Measurements from ENCODE around the gene CCDC110. TPM values are rescaled to one million over a fixed set of nuclear protein-coding genes. Genes with fewer than 3 reads are reported as not detected.
"Not testable (repeated sequence)": the region's sequence is repeated elsewhere in the genome, so short reads cannot be mapped to it uniquely, and the experiment has no call there.

CCDC110 gene
- total RNA-seq: 0.13 and 0.25 TPM in 2 replicates

DNA sequence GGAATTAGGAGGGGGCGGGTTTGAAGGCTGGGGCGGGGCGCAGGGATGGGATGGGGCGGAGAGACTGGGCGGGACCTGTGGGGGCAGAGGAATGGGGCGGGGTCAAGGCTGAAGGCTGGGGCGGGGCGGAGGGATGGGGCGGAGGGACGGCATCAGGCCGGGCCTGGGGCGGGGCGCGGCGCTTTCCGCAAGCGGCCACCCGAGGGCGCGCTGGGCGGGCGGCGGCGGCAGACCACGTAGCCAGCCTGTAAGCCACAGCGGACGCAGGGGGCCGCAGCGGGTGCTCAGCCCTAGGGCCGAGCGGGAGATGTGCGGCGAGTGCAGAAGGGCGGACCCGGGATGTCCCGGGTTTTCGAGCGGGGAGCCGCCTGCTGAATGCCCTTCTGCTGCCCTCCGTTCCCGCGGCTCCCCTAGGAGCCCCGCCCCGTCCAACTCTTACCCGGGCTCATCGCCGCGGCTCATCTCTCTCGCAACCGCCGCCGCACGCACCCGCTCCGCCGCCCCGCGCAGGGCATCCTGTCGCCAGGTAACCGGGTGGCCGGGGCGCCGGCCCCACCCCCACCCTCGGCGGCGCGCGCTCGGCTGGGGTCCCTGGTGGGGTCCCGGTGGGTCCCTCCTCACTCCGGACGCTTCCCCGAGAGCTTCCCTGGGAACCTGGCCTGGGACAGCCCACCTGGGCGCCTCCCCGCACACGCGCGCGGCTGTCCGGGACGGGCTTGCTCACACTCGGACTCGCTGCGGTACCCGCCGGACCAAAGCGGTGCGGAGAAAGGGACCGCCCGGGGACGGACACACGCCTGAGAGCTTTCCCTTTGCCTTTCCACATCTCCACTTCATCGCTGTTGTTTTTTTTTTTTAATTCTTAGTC, at the start of gene CCDC110:
Gene CCDC110, minus strand, starts transcription at position 499 of the 868 bp plus-strand sequence. Its CDS starts 50 bp downstream, at position 449.
- peak; percentile 86 to 97 for DNase-seq (ENCODE audit: low read depth in 2 of 2)

DNA sequence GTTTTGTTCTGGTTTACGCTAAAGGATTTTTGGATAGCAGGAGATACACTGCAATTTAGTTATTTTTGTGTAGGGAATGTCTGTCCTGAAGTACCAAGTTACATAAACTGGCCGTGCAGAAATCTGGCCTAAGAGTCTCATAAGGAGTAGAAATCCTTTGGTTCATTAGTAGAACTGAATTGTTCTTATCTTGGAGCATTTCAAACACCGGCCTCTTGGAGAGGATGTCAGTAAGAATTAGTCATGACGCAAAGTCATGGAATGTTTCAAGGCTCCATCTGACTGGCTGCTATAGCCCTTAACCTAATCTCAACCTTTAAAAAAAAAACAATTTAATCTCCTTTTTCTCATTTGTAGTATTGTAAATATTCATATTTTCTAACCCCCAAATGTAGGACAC, 48.6 kb upstream of the CCDC110 start:
- peak in 1 of 2 donors; percentile 43 for DNase-seq (ENCODE audit: low read depth in 2 of 2)

DNA sequence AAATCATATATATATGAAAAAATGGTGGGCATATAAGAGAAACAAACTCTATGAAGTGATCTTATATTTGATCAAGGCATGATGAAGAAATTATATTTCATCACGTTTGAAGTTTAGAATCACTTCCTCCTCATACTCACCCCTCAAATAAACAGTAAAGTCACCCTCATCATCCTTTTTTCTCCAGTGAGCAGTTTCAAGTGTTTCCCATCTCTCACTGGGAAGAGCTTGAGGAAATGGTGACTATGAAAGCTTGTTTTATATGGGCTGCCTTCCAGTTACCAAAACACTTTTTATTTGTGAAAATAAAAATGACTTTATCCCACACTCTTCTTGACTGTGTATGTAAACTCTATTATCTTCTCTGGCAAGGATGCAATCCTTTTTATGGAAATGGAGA, 47.0 kb upstream of the CCDC110 start:
- peak in 1 of 2 donors; percentile 28 for DNase-seq (ENCODE audit: low read depth in 2 of 2)

DNA sequence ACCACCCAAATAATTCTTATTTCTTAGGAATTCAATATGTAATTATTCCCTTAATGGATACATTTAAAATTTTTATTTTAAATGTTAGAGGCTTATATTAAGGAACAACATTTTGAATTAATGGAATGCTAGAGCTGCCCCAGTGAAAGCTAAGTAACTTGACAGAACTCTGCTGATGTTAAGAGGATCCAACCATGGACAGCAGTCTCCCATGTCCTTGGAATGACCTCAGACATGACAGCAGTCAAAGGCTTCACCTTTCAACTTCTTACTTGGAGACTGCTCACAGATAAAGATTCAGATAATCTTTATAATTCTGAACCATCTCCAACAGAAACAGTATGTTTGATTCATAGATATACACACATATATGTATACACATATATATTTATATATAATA, 46.5 kb upstream of the CCDC110 start:
- no peak for DNase-seq (ENCODE audit: low read depth in 2 of 2)

DNA sequence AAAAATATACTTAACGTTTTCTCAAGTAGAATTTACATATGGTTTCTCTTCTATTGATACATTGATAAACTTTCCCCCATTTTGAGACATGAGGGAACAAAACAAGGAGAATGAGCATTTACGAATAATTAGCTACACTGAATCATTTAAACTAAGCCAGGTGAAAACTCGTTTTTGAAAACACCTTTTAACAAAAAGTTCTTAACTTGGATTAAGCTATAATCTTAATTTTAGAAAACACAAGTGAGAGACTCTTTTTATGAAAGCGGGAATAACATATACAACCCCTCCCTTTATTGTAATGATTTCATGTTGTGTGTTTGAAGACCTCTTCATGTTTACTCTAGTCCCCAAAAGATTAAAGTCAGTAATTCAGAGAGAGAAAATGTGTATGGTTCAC, 43.7 kb upstream of the CCDC110 start:
- DNase-seq (ENCODE audit: low read depth in 2 of 2): no peak

DNA sequence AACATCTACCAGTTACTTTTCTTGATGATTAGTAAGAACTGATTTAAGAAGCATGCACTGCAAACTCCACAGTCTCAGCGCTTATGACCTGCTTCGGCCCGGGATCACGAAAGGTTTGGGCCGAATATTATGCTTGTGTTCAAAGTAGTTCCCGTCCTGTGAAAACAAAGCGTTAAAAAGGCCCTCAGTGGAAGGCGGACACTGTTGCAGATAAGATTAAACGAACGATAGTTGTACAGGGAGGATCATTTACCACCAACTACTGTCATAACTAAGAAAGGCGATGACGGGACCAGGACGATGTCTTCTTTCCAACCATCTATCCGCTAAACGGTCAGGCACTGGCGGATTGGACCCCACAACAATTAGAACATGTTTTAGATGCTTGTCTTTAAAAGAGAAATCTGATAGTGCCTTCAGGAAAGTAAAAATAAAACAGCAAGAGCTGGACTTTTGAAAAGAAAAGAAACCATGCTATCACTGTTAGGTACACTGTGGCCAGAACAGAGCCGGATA, 42.7 kb upstream of the CCDC110 start:
- no peak for DNase-seq (ENCODE audit: low read depth in 2 of 2)

DNA sequence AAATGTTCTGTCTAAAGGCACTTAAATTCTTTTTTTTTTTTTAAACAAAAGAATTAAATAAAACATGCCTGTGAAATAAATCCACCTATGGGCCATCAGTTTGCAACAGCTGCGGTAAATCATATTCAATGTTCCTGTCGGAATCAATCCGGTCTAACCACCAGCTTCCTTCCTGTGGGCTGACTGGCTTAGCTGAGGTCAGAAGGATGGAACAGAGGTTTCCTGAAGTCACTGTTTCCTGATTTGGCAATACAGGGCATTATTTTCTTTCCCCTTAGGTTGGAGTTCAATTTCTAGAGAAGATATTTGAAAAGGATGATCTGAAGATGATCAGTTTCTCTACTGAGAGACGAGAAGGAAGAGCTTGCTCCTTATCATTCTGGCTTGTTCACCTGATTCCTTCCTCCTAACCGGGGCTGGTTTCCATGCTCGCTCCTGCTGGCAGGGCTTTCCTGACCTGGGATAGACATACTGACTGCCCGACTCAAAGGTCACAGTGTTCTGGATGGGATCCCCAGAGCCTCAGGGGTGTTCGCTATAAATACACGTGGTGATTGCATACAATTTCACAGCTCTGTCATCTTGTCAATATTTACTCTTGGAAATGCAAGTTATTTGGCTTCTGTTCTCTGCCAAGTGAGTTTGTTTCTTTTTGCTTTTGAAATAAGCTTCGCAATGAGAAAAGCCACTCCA, 42.1 kb upstream of the CCDC110 start:
- peak; percentile 94 to 99 for DNase-seq (ENCODE audit: low read depth in 2 of 2)

DNA sequence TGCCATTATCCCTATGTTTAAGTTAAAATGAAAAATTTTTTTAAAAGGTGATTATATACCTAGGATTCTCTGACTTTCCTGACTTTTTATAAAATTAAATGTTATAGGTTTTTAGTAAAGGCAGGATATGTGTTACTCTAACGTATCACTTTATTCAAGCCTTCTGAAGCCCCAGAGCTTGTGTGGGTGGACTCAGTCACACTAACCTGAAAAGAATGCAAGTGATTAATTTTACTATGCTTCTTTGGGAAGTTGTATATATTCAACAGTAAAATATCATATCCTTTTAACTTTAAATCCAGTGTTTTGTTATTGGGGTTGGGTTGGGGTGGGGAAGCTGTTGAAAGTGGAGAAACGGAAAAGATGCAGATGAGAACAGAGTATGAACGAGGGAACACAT, 41.0 kb upstream of the CCDC110 start:
- peak in 1 of 2 donors; percentile 26 for DNase-seq (ENCODE audit: low read depth in 2 of 2)

DNA sequence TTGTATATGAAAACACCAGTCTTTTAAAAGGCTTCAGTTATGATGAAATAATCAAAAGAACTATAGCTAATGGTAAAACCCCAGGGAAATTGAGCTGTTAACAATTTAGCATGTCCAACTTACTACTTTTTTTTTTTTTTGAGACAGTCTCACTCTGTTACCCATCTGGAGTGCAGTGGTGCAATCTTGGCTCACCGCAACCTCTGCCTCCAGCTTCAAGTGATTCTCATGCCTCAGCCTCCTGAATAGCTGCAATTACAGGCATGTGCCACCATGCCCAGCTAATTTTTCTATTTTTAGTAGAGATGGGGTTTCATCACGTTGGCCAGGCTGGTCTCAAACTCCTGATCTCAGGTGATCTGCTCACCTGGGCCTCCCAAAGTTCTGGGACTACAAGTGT, 39.7 kb upstream of the CCDC110 start:
- not testable (repeated sequence) for DNase-seq (ENCODE audit: low read depth in 2 of 2)

DNA sequence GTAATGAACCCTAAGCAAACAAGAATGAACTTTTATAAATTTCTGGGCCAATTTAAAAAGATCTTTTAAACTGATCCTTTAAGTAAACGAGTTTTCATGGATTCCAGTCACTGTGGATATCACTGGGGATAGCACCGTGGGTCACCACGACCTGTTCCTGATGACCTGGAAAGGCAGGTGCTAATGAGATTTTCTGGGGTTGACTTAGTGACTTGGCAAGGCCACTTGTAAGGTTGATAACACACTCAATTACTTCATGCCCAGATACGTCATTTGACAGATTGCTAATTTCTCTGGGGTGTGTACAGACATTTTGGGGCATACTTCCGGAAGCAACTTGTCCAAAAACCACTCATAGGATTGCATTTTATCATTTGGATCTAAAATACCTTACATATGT, 39.3 kb upstream of the CCDC110 start:
- DNase-seq (ENCODE audit: low read depth in 2 of 2): no peak

DNA sequence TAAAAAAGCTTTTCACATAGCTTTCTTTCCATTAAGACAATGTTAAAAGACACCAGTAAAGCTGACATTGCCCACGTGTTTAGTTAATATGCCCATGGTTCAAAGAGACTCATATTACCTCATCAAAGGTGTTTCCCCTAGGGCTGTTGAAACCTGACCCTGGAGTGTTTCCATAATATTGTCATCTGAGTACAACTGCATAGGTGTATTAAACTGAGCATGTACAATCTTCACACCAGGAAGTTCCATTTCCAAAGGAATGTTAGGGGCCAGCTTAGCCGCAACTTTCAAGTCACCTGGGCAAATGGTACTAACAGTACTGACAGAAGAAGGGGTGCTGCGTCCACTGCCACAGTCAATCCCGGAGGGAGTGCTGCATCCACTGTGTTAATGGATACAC, 36.6 kb upstream of the CCDC110 start:
- no peak for DNase-seq (ENCODE audit: low read depth in 2 of 2)

DNA sequence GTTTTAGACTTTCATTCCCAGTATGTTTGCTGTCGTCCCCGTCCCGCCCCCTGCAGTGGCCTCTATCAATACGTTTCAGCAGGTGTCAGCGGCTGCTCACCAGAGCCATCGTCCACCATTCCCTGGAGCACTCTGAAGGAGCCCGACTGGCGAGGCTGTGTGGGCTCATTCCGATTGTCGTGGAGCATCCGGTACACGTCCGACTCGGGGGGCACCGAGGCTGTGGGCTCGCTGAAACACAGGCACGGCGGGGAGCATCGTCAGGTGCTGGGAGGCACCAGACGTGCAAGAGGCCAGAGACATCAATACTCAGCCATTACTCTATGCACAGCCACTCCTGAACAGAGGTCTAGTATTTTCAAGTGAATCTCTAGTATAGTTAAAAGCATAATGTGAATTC, 34.9 kb upstream of the CCDC110 start:
- DNase-seq (ENCODE audit: low read depth in 2 of 2): no peak

DNA sequence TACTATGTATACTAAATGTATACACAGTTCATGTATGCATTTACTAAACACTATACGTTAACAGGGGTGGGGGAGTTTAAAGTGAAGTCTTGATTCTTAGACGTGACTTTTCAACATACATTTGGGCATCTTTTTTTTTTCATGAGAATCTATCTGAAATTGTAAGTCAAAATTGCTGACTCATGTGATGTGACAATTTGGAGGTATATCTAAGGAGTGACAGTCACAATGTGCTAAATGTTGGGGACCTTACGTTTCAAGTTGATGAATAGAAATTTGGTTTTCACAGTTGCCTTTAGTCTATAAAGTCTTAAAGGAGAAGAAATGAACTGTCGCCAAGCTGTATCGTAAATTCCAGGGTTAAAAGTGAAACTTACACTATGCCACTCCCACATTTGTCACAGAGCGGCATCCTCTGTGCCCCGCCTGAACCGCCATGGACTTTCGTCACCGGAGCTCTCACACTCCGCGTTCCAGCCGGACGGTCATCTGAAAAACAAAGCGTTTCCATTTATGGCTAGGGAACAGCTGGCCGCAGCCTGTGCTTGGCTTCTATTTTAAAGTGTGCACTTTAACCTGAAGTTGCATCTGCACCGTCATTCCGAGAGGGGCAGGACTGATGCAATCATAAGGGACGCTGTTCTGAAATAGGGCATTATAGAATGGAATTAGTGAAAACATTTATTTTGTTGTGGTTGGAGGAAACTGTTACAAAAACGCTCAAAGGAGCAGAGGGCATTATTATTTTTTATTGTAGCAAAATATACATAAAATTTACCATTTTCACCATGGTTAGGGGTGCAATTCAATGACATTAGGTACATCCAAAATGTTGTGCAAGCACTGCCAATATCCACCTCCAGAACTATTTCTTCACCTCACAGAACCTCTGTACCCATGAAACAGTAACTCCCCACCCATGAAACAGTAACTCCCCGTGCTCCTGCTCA, 32.8 kb upstream of the CCDC110 start:
- peak; percentile 68 to 88 for DNase-seq (ENCODE audit: low read depth in 2 of 2)

DNA sequence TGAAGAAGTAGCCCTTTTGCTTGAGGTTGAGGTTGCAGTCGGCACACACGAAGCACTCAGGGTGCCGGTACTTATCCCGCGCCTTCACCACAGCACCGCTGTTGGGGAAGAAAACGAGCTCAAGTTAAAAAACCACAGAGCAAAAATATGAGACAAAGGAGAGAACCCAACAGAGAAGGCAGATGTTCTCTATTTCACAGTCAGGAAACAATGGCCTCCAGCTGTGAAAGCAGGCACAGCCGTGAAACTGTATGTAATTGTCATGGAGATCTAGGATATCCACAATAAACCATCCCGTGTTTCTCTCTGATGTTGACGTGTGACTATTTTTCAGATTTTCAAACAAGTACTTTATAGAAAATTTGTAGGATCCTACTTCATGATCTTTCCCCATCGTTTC, 30.9 kb upstream of the CCDC110 start:
- no peak for DNase-seq (ENCODE audit: low read depth in 2 of 2)

DNA sequence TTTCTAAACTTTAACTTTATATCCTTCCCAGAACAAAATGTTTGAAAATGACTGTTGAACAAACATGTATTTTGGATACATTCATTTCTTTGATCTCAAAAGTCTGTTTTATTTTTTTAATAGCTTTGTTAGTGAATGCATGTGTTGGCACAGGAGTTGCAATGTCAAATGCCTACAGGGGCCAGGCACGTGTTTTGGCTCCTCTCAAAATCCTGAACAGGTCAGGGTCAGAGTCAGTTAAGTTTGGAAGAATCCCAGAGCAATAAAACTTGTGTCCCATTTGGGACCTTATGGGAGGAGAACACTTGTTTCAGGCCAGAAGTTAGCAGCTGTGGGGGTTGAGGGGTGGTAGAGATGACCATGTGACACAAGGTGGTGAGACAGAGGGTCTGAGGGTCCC, 29.0 kb upstream of the CCDC110 start:
- no peak for DNase-seq (ENCODE audit: low read depth in 2 of 2)

DNA sequence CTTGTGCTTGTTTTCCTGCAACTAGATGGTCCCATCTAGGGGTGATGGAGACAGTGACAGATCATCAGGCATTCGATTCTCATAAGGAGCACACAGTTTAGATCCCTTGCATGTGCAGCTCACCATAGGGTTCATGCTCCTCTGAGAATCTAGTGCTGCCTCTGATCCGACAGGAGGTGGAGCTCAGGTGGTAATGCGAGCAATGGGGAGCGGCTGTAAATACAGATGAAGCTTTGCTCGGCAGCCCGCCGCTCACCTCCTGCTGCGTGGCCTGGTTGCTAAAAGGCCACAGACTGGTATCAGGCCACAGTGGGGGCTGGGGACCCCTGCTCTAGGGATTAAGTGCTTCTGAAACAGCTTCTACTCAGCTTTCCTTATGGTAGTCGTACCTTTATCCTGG, 28.5 kb upstream of the CCDC110 start:
- no peak for DNase-seq (ENCODE audit: low read depth in 2 of 2)

DNA sequence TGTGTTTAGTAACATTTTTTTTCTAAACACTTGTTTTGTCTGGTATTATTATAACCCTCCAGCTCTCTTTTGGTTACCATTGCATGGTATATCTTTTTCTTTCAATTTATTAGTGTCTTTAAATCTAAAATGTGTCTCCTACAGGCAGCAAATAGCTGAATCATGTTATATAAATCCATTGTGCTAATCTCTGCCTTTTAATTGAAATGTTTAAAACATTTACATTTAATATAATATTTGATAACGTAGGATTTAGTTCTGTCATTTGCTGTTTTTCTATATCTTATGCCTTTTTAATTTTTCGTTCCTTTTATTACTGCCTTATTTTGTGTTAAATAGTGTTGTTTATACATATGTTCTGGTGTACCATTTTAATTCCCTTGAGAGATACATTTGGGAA, 17.1 kb upstream of the CCDC110 start:
- no peak for DNase-seq (ENCODE audit: low read depth in 2 of 2)

DNA sequence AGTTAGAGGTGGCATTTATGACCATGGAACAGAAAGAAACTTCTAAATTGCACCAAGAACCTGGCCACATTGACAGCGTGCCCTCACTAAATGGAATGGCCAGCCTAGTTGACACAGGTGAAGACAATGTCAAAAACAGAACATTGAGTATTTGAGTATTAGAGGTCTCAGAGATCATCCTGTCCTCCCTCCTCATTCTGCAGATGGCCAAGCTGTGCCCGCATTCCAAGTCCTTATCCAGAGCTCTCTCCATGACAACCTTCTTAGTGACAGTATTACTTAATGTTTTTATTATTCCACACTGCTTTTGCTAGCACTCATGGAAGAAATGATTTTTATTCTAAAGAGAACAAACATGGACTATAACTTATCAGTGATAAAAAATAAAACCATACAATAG, 9.9 kb upstream of the CCDC110 start:
- DNase-seq (ENCODE audit: low read depth in 2 of 2): no peak

DNA sequence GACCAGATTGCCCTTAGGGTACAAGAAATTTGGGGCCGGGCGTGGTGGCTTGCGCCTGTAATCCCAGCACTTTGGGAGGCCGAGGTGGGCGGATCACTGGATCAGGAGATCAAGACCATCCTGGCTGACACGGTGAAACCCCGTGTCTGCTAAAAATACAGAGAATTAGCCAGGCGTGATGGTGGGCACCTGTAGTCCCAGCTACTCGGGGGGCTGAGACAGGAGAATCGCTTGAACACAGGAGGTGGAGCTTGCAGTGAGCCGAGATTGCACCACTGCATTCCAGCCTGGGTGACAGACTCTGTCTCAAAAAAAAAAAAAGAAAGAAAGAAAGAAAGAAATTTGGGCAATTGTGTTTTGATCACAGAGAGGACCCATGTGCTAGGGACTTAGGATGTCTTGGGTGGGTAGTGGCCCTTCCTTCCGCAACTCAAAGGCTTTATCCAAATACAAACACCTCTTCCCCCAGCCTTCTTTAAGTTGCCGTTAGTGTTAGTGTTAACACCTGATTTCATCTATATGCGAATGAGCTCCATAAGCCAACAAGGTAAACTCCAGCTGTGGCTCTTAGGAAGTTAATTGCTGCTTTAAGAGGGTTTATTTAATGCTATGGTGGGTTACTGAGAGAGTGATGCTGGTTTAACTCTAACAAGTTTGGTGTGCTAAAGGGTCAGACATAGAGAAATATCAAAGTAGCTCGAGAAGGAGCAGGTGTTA, 8.6 kb upstream of the CCDC110 start:
- no peak for DNase-seq (ENCODE audit: low read depth in 2 of 2)

DNA sequence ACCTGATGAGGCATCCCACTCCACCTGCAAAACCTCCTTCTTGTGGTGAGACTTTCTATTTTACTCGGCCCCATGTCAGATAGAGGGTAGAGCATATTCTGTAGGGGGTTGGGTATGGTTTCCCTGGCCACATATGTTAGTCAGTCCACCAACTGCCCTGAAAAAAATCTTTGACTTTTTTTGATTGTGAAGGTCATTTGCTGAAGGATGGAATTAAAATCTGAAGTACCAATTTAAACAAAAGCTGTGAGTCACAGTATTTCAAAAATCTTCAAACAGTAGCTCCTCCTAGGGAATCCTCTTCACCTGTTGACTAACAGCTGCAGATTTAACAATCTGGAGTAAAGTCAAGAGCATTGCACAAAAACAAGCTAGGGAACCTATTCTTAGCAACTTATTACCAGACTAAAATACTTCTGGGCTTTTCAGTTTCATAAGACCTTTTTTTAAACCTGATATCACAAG, 8.0 kb upstream of the CCDC110 start:
- no peak for DNase-seq (ENCODE audit: low read depth in 2 of 2)

DNA sequence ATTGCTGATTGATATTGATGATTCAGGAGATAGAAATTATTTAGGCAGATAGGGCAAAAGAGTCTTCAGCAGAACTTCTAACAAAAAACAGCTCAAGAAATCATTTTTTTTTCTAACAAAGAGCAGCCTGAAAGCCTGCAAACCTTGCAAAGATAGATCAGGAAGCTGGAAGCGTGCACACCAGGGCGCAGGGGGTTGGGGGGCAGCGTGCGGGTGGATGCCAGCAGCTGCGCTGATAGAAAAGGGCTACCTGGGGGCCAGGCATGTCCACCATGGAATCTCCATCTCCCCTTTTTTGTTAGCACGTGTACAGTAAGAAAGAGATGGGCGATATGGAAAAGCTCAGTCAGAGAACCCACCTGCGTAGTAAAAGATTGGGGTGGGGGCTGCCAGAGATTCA, 1.7 kb upstream of the CCDC110 start:
- DNase-seq (ENCODE audit: low read depth in 2 of 2): no peak
